Transverse colon (tissue), 4 donors: ENCODE results near the gene ZDHHC3.

Experiments
- EP300 ChIP-seq: sonication (generic); formaldehyde crosslinking; IDR thresholded peaks from one replicate; pipeline ENCODE4 v1.6.1; 2017; ENCODE audit warnings: antibody characterized with exemption, low read depth
- POLR2A ChIP-seq: fragments of 450-650 bp; IDR thresholded peaks from one replicate; pipeline ENCODE4 v1.6.1; 2016; ENCODE audit warnings: antibody characterized with exemption, mild to moderate bottlenecking, moderate library complexity
- POLR2AphosphoS5 ChIP-seq, 3 donors: sonication (generic); formaldehyde crosslinking; IDR thresholded peaks; one replicate each; pipeline ENCODE4 v1.6.1; 2016; ENCODE audit warnings: antibody characterized with exemption in 3 of 3
- TF ChIP-seq, protein P1 (sequence below), 5 experiments: fragments of 200-600 bp in 3 of 5; fragments of 450-650 bp in 2 of 5; sonication (generic) in 3 of 5; IDR thresholded peaks; 1 replicate in 2 of 5; 2 replicates in 3 of 5; pipeline ENCODE4 v1.5.1; 2016 to 2017; ENCODE audit warnings: antibody characterized with exemption in 5 of 5, inconsistent platforms in 3 of 5, mild to moderate bottlenecking in 2 of 5, moderate library complexity in 1 of 5

DNA sequence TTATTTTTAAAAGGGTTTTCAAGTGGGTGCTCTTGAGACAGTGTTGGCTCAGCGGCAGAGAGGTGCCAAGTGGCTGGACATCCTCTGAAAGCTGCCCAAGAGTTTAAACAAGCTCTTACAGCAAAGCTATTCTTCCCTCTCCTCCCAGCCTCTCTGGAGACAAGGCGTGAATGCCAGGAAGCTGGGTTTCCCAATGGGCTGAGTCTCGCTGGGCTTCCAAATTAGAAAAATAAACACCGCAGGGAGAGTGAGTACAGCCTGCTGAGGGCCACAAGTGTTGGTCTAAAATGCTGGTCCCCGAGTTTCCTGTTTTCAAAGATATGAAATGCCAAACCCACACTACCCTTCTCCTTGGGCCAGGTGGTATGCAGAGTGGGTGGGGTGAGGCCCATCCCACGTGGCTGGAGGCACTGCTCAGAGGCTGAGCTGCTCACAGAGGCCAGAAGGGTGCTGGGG, 36.4 kb downstream of the ZDHHC3 start:
- TF ChIP-seq, protein P1, sequence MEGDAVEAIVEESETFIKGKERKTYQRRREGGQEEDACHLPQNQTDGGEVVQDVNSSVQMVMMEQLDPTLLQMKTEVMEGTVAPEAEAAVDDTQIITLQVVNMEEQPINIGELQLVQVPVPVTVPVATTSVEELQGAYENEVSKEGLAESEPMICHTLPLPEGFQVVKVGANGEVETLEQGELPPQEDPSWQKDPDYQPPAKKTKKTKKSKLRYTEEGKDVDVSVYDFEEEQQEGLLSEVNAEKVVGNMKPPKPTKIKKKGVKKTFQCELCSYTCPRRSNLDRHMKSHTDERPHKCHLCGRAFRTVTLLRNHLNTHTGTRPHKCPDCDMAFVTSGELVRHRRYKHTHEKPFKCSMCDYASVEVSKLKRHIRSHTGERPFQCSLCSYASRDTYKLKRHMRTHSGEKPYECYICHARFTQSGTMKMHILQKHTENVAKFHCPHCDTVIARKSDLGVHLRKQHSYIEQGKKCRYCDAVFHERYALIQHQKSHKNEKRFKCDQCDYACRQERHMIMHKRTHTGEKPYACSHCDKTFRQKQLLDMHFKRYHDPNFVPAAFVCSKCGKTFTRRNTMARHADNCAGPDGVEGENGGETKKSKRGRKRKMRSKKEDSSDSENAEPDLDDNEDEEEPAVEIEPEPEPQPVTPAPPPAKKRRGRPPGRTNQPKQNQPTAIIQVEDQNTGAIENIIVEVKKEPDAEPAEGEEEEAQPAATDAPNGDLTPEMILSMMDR (IDR thresholded peaks at IDR 0.05) = no peak
- TF ChIP-seq POLR2A (no peak), EP300 (no peak), POLR2AphosphoS5 (IDR thresholded peaks at IDR 0.05) (no peak)
